ENCODE results near the gene SURF6. TPM values are rescaled to one million over a fixed set of nuclear protein-coding genes. Genes with fewer than 3 reads are reported as not detected.
"Not testable (repeated sequence)": the region's sequence is repeated elsewhere in the genome, so short reads cannot be mapped to it uniquely, and the experiment has no call there.

Gene SURF6
- polyA plus RNA-seq, 3 donors from 2014 or later = 3.0 to 15.5 (median 5.7) TPM

GRCh38 chr9:133322701-133323100 lies 13.3 kb downstream of the SURF6 start:
- no peak for DNase-seq
- no peaks in the 10 kb centered on the region for H3K9me3 Mint-ChIP-seq
- H3K36me3 Mint-ChIP-seq = peaks cover 0 to 7% (median 0%) of the 10 kb centered on the region in 3 donors
- H3K27me3 Mint-ChIP-seq (ENCODE audit: low read depth in 3 of 3) = peaks cover 0 to 4% (median 2%) of the 10 kb centered on the region in 3 donors
- H3K27ac Mint-ChIP-seq = no peak overlapping the region
- H3K4me1 Mint-ChIP-seq = no peaks in the 10 kb centered on the region
- H3K4me3 Mint-ChIP-seq = no peak overlapping the region

GRCh38 chr9:133321411-133321935 lies 14.5 kb downstream of the SURF6 start:
- Mint-ChIP-seq H3K9me3 (no peaks in the 10 kb centered on the region), H3K4me1 (no peaks in the 10 kb centered on the region), H3K36me3 (peaks cover 0 to 7% (median 0%) of the 10 kb centered on the region in 3 donors), H3K4me3 (no peak overlapping the region), H3K27ac (no peak overlapping the region), H3K27me3 (ENCODE audit: low read depth in 3 of 3) (peaks cover 0 to 4% (median 2%) of the 10 kb centered on the region in 3 donors)
- DNase-seq = no peak

- Mint-ChIP-seq H3K27me3 (ENCODE audit: low read depth in 3 of 3) (peaks cover 0 to 6% (median 2%) of the 10 kb centered on the region in 3 donors), H3K4me1 (no peaks in the 10 kb centered on the region), H3K36me3 (peaks cover 0 to 3% (median 0%) of the 10 kb centered on the region in 3 donors), H3K4me3 (no peak overlapping the region), H3K27ac (no peak overlapping the region), H3K9me3 (no peaks in the 10 kb centered on the region)
- no peak for DNase-seq
Observed at GRCh38 chr9:133320421-133320881, 15.5 kb downstream of the SURF6 start.

- H3K4me1 Mint-ChIP-seq; H3K36me3 Mint-ChIP-seq; H3K27ac Mint-ChIP-seq; DNase-seq; H3K27me3 Mint-ChIP-seq (ENCODE audit: low read depth in 3 of 3); H3K4me3 Mint-ChIP-seq; H3K9me3 Mint-ChIP-seq: not testable (repeated sequence)
Observed at GRCh38 chr9:133317551-133317950, 18.4 kb downstream of the SURF6 start.

GRCh38 chr9:133315997-133316396 lies 20.0 kb downstream of the SURF6 start:
- H3K36me3 Mint-ChIP-seq = no peaks in the 10 kb centered on the region
- H3K9me3 Mint-ChIP-seq = no peaks in the 10 kb centered on the region
- no peak for DNase-seq
- H3K27me3 Mint-ChIP-seq (ENCODE audit: low read depth in 3 of 3) = peaks cover 0 to 6% (median 2%) of the 10 kb centered on the region in 3 donors
- no peak overlapping the region for H3K27ac Mint-ChIP-seq
- no peaks in the 10 kb centered on the region for H3K4me1 Mint-ChIP-seq
- no peak overlapping the region for H3K4me3 Mint-ChIP-seq

GRCh38 chr9:133309608-133310007 lies 26.4 kb downstream of the SURF6 start:
- peaks cover 1 to 4% (median 3%) of the 10 kb centered on the region in 3 donors for H3K27me3 Mint-ChIP-seq (ENCODE audit: low read depth in 3 of 3)
- no peaks in the 10 kb centered on the region for H3K36me3 Mint-ChIP-seq
- no peak for DNase-seq
- H3K27ac Mint-ChIP-seq = no peak overlapping the region
- no peaks in the 10 kb centered on the region for H3K4me1 Mint-ChIP-seq
- H3K4me3 Mint-ChIP-seq = no peak overlapping the region
- no peaks in the 10 kb centered on the region for H3K9me3 Mint-ChIP-seq

- Mint-ChIP-seq H3K27me3 (ENCODE audit: low read depth in 3 of 3) (peaks cover 1 to 4% (median 3%) of the 10 kb centered on the region in 3 donors), H3K4me1 (no peaks in the 10 kb centered on the region), H3K36me3 (no peaks in the 10 kb centered on the region), H3K9me3 (no peaks in the 10 kb centered on the region), H3K4me3 (no peak overlapping the region), H3K27ac (no peak overlapping the region)
- DNase-seq = no peak
Observed at GRCh38 chr9:133307301-133307700, 28.7 kb downstream of the SURF6 start.

- H3K4me1 Mint-ChIP-seq = no peaks in the 10 kb centered on the region
Observed at GRCh38 chr9:133306242-133307204, 29.5 kb downstream of the SURF6 start.

GRCh38 chr9:133305731-133306130 lies 30.3 kb downstream of the SURF6 start:
- H3K4me3 Mint-ChIP-seq = no peak overlapping the region
- H3K27ac Mint-ChIP-seq = no peak overlapping the region
- H3K27me3 Mint-ChIP-seq (ENCODE audit: low read depth in 3 of 3) = peaks cover 1 to 4% (median 3%) of the 10 kb centered on the region in 3 donors

More at GRCh38 chr9:133306242-133307204, 29.5 kb downstream of the SURF6 start:
- Mint-ChIP-seq H3K27me3 (ENCODE audit: low read depth in 3 of 3) (peaks cover 1 to 4% (median 3%) of the 10 kb centered on the region in 3 donors), H3K27ac (no peak overlapping the region), H3K9me3 (no peaks in the 10 kb centered on the region), H3K36me3 (no peaks in the 10 kb centered on the region), H3K4me3 (no peak overlapping the region)
- no peak for DNase-seq

GRCh38 chr9:133304477-133305377 lies 31.3 kb downstream of the SURF6 start:
- H3K27ac Mint-ChIP-seq = no peak overlapping the region
- H3K9me3 Mint-ChIP-seq = no peaks in the 10 kb centered on the region
- no peaks in the 10 kb centered on the region for H3K36me3 Mint-ChIP-seq
- peaks cover 0 to 4% (median 1%) of the 10 kb centered on the region in 3 donors for H3K27me3 Mint-ChIP-seq (ENCODE audit: low read depth in 3 of 3)
- DNase-seq = no peak
- no peak overlapping the region for H3K4me3 Mint-ChIP-seq
- no peaks in the 10 kb centered on the region for H3K4me1 Mint-ChIP-seq

More at GRCh38 chr9:133305731-133306130, 30.3 kb downstream of the SURF6 start:
- H3K36me3 Mint-ChIP-seq = no peaks in the 10 kb centered on the region
- H3K4me1 Mint-ChIP-seq = no peaks in the 10 kb centered on the region
- H3K9me3 Mint-ChIP-seq = no peaks in the 10 kb centered on the region
- DNase-seq = no peak

- Mint-ChIP-seq H3K27me3 (ENCODE audit: low read depth in 3 of 3) (peaks cover 0 to 4% (median 4%) of the 10 kb centered on the region in 3 donors), H3K9me3 (no peaks in the 10 kb centered on the region), H3K36me3 (no peaks in the 10 kb centered on the region), H3K27ac (no peak overlapping the region), H3K4me3 (no peak overlapping the region), H3K4me1 (no peaks in the 10 kb centered on the region)
- no peak for DNase-seq
Observed at GRCh38 chr9:133304158-133304470, 31.9 kb downstream of the SURF6 start.

GRCh38 chr9:133303266-133304157 lies 32.5 kb downstream of the SURF6 start:
- no peak overlapping the region for H3K27ac Mint-ChIP-seq
- no peaks in the 10 kb centered on the region for H3K4me1 Mint-ChIP-seq
- DNase-seq = no peak
- H3K27me3 Mint-ChIP-seq (ENCODE audit: low read depth in 3 of 3) = peaks cover 0 to 4% (median 4%) of the 10 kb centered on the region in 3 donors
- no peaks in the 10 kb centered on the region for H3K9me3 Mint-ChIP-seq
- no peak overlapping the region for H3K4me3 Mint-ChIP-seq
- no peaks in the 10 kb centered on the region for H3K36me3 Mint-ChIP-seq
